ENCODE measurements around the gene CTAGE8. TPM values are rescaled to one million over a fixed set of nuclear protein-coding genes. Genes with fewer than 3 reads are reported as not detected.
"Not testable (repeated sequence)": the region's sequence is repeated elsewhere in the genome, so short reads cannot be mapped to it uniquely, and the experiment has no call there.

Gene CTAGE8
- total and polyA plus RNA-seq, 10 of the 15 experiments (the other 5 are each of a cell fraction or from before 2014, with no cell fraction given): 0.09 to 1.5 (median 0.65) TPM

DNA sequence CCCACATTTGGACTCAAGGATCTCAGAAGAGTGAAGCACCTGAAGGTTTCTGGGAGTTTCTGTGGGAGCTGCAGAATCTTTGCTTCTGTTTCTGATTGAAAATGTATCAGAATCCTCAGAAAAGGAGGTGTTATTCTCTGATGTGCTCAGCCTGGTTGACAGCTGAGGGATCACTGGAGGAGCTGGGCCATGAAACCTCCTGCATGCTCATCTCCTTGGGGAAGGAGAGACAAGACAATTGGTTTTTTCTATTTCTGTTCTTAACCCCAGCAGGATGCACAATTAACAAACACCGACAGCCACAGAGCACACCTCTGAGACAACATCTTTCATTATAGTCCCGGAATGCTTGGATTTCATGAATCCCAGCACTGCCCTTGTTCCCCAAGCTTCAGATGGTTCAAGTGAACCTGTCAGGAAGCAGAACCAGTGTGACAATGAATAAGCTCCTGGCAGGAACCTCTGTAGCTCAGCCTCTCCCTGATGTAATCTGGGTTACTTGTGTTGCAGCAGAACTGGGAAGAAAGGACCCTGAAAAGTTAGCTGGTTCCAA is 30.5 kb downstream of the CTAGE8 start:
- POLR2A ChIA-PET; FAIRE-seq; H3K4me2 ChIP-seq (ENCODE audit: control insufficient read depth, insufficient read depth); BruUV-seq (replicated peaks); H3K9me3 ChIP-seq (replicated peaks; ENCODE audit: control insufficient read depth, insufficient read depth, low read length); ATAC-seq; H3K4me1 ChIP-seq (ENCODE audit: control insufficient read depth, insufficient read depth, low read length); H3K9ac ChIP-seq (ENCODE audit: control insufficient read depth, insufficient read depth, low read length); H4K20me1 ChIP-seq (ENCODE audit: control insufficient read depth, insufficient read depth); DNase-seq (ENCODE audit: low read depth, low spot score); H3K36me3 ChIP-seq (ENCODE audit: control insufficient read depth in 2 of 2, insufficient read depth in 2 of 2, low read length in 1 of 2); RAD21 ChIA-PET (ENCODE audit: unreplicated experiment); H3K79me2 ChIP-seq (ENCODE audit: control insufficient read depth, insufficient read depth, low read length); CTCF ChIA-PET; H3K4me3 ChIP-seq; H3K27me3 ChIP-seq (replicated peaks in 1 of 2; ENCODE audit: control insufficient read depth in 2 of 2, insufficient read depth in 2 of 2, low read length in 1 of 2); H2AFZ ChIP-seq (ENCODE audit: control insufficient read depth, low read depth, low read length); SMC1A ChIA-PET (ENCODE audit: uncharacterized antibody, unreplicated experiment); H3K27ac ChIP-seq (ENCODE audit: control insufficient read depth, insufficient read depth); intact Hi-C loops (cut with micrococcal nuclease; ENCODE audit: unreplicated experiment); in situ Hi-C loops (cut with MboI): not testable (repeated sequence)
- WGBS (ENCODE audit: insufficient coverage, insufficient replicate concordance, low lambda C conversion rate, missing lambda C conversion rate): 70% methylated on average over 2 of the region's 2 CpGs

DNA sequence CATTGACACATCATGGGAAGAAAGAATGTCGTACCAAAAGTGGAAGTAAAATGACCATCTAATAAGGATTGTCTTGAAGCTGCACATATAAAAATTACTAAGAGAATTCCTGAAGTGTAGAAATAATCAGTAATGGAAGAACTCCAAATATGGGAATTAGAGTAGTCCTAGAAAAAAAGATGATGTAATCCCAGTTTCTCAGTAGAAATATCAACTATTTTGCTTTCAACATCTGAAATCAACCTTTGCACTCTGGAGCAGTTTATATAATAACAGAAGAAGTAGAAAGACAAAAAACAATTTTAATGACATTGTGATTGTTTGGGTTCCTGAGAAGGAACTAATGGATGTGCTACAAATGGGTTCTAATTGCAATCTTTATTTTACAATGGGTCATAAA is 36.0 kb downstream of the CTAGE8 start:
- H3K79me2 ChIP-seq (ENCODE audit: control insufficient read depth, insufficient read depth, low read length); H3K9ac ChIP-seq (ENCODE audit: control insufficient read depth, insufficient read depth, low read length); SMC1A ChIA-PET (ENCODE audit: uncharacterized antibody, unreplicated experiment); H2AFZ ChIP-seq (ENCODE audit: control insufficient read depth, low read depth, low read length); ATAC-seq; H3K4me2 ChIP-seq (ENCODE audit: control insufficient read depth, insufficient read depth); intact Hi-C loops (cut with micrococcal nuclease; ENCODE audit: unreplicated experiment); in situ Hi-C loops (cut with MboI); FAIRE-seq; H3K4me1 ChIP-seq (ENCODE audit: control insufficient read depth, insufficient read depth, low read length); H3K27ac ChIP-seq (ENCODE audit: control insufficient read depth, insufficient read depth); RAD21 ChIA-PET (ENCODE audit: unreplicated experiment); H3K9me3 ChIP-seq (replicated peaks; ENCODE audit: control insufficient read depth, insufficient read depth, low read length); H3K27me3 ChIP-seq (replicated peaks in 1 of 2; ENCODE audit: control insufficient read depth in 2 of 2, insufficient read depth in 2 of 2, low read length in 1 of 2); H3K4me3 ChIP-seq; H3K36me3 ChIP-seq (ENCODE audit: control insufficient read depth in 2 of 2, insufficient read depth in 2 of 2, low read length in 1 of 2); POLR2A ChIA-PET; CTCF ChIA-PET; DNase-seq (ENCODE audit: low read depth, low spot score); BruUV-seq (replicated peaks); H4K20me1 ChIP-seq (ENCODE audit: control insufficient read depth, insufficient read depth): not testable (repeated sequence)
- 59% methylated on average over 1 of the region's 1 CpG for WGBS (ENCODE audit: insufficient coverage, insufficient replicate concordance, low lambda C conversion rate, missing lambda C conversion rate)

DNA sequence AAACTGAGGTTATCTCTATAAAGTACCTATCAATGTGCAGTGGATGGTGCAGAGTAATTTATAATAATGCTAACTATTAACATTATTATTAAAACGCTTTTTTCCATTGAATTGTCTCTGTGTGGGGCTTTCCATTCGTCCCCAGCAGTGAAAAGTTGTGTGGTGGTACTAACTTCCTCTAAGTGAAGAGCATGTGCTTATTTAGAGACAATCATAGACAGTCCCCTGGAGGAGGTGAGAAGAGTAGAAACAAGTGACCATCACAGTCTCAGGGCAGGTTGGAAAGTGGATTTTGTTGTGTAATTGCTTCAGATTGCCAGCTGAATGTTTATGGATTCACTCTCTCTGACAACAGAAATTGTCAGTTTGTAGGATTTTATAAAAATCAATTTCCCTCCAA is 38.1 kb downstream of the CTAGE8 start:
- H3K9me3 ChIP-seq (replicated peaks; ENCODE audit: control insufficient read depth, insufficient read depth, low read length); H3K4me3 ChIP-seq; FAIRE-seq; BruUV-seq (replicated peaks); in situ Hi-C loops (cut with MboI); H3K27me3 ChIP-seq (replicated peaks in 1 of 2; ENCODE audit: control insufficient read depth in 2 of 2, insufficient read depth in 2 of 2, low read length in 1 of 2); SMC1A ChIA-PET (ENCODE audit: uncharacterized antibody, unreplicated experiment); H2AFZ ChIP-seq (ENCODE audit: control insufficient read depth, low read depth, low read length); H3K4me1 ChIP-seq (ENCODE audit: control insufficient read depth, insufficient read depth, low read length); CTCF ChIA-PET; H3K9ac ChIP-seq (ENCODE audit: control insufficient read depth, insufficient read depth, low read length); POLR2A ChIA-PET; H3K79me2 ChIP-seq (ENCODE audit: control insufficient read depth, insufficient read depth, low read length); intact Hi-C loops (cut with micrococcal nuclease; ENCODE audit: unreplicated experiment); H3K27ac ChIP-seq (ENCODE audit: control insufficient read depth, insufficient read depth); H3K36me3 ChIP-seq (ENCODE audit: control insufficient read depth in 2 of 2, insufficient read depth in 2 of 2, low read length in 1 of 2); DNase-seq (ENCODE audit: low read depth, low spot score); RAD21 ChIA-PET (ENCODE audit: unreplicated experiment); H4K20me1 ChIP-seq (ENCODE audit: control insufficient read depth, insufficient read depth); H3K4me2 ChIP-seq (ENCODE audit: control insufficient read depth, insufficient read depth): not testable (repeated sequence)
- ATAC-seq: peak; percentile 53; the same call in 1 of the 3 replicates
- no CpG with 5 or more reads among the region's 2 CpGs for WGBS (ENCODE audit: insufficient coverage, insufficient replicate concordance, low lambda C conversion rate, missing lambda C conversion rate)

DNA sequence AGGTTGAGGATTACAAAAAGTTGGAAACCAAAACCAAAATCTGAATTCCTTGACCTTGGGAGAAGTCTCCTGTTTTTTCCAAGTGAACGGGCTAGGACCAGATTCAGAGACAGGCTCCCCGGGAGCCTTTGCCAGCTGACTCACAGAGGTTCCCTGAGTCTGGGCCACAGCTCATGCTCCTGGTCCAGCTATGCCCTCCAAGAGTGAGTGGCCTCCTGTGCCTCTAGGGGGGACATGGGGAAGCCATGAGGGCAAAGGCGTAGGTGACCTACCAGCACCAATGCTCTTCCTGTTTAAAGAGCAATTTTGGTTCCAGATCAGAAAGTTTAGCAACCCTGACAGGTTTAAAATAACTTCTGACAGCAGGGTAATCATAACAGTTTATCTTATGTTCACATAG is 40.3 kb downstream of the CTAGE8 start:
- H3K4me2 ChIP-seq (ENCODE audit: control insufficient read depth, insufficient read depth); SMC1A ChIA-PET (ENCODE audit: uncharacterized antibody, unreplicated experiment); CTCF ChIA-PET: not testable (repeated sequence)

More for the DNA sequence above, 40.3 kb downstream of the CTAGE8 start:
- in situ Hi-C loops (cut with MboI); RAD21 ChIA-PET (ENCODE audit: unreplicated experiment); H2AFZ ChIP-seq (ENCODE audit: control insufficient read depth, low read depth, low read length); DNase-seq (ENCODE audit: low read depth, low spot score); BruUV-seq (replicated peaks); intact Hi-C loops (cut with micrococcal nuclease; ENCODE audit: unreplicated experiment); H4K20me1 ChIP-seq (ENCODE audit: control insufficient read depth, insufficient read depth); ATAC-seq; H3K36me3 ChIP-seq (ENCODE audit: control insufficient read depth in 2 of 2, insufficient read depth in 2 of 2, low read length in 1 of 2); POLR2A ChIA-PET; H3K27ac ChIP-seq (ENCODE audit: control insufficient read depth, insufficient read depth); H3K9me3 ChIP-seq (replicated peaks; ENCODE audit: control insufficient read depth, insufficient read depth, low read length); FAIRE-seq; H3K79me2 ChIP-seq (ENCODE audit: control insufficient read depth, insufficient read depth, low read length); H3K9ac ChIP-seq (ENCODE audit: control insufficient read depth, insufficient read depth, low read length); H3K27me3 ChIP-seq (replicated peaks in 1 of 2; ENCODE audit: control insufficient read depth in 2 of 2, insufficient read depth in 2 of 2, low read length in 1 of 2); H3K4me1 ChIP-seq (ENCODE audit: control insufficient read depth, insufficient read depth, low read length); H3K4me3 ChIP-seq: not testable (repeated sequence)
- 67% methylated on average over 1 of the region's 3 CpGs for WGBS (ENCODE audit: insufficient coverage, insufficient replicate concordance, low lambda C conversion rate, missing lambda C conversion rate)
